Activated CD8-positive, alpha-beta memory T cell treated with anti-CD3 and anti-CD28 coated beads for 36 hours (primary cell): ENCODE measurements around the gene ASF1B. TPM values are rescaled to one million over a fixed set of nuclear protein-coding genes. Genes with fewer than 3 reads are reported as not detected.

ENCODE experiments used
- CTCF ChIA-PET: fragments of 350-600 bp; sonication (Branson Sonifier 250); formaldehyde crosslinking; loops from one replicate; lab custom pipeline; 2021; ENCODE audit warnings: antibody characterized with exemption; lab: Charles Lee
- POLR2A ChIA-PET: fragments of 350-600 bp; sonication (Branson Sonifier 250); formaldehyde crosslinking; loops from one replicate; lab custom pipeline; 2021; ENCODE audit warnings: antibody characterized with exemption; lab: Charles Lee
- total RNA-seq, 2 experiments: library from RNA; stranded (reverse); gene quantifications; one replicate each; pipeline ENCODE4 v1.2.3, GENCODE V29; 2021

The ASF1B gene
- total RNA-seq, 2 experiments from 2014 or later, result 79.7 to 83.6 TPM

- POLR2A ChIA-PET, result no interaction called here
Measured at GRCh38 chr19:14162871-14163297, 26.5 kb upstream of the ASF1B start.

DNA sequence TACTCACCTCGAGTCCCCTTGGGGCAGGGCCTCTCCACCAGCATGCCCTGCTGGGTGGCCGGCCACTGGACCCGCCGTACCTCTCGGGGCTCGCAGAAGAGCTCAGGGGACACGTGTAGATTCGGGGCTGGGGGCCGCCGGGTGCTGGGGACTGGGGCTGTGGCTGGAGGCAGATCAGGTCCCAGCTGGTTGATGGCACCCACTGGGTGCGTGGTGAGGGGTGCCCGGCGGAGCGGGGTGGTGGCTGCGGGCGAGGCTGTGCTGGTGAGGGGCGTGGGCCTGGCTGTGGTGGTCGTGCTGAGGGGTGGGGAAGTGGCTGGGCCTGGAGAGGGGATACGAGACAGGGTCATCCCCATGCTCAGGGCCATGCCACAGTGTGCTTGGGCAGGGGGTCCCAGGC, 24.9 kb upstream of the ASF1B start:
- CTCF ChIA-PET, result interaction anchor here (0.6 kb wide), 1 partner anchor 15 kb away, joined by 3 read pairs; no protein-coding TSS in a partner anchor
- POLR2A ChIA-PET, result no interaction called here

More at GRCh38 chr19:14162871-14163297, 26.5 kb upstream of the ASF1B start:
- CTCF ChIA-PET, result no interaction called here

GRCh38 chr19:14160017-14160703, 23.8 kb upstream of the ASF1B start:
- ChIA-PET CTCF (interaction anchor here (0.5 to 1.1 kb wide), 2 partner anchors 57 to 350 kb away, joined by 3 read pairs; no protein-coding TSS in a partner anchor), POLR2A (no interaction called here)

DNA sequence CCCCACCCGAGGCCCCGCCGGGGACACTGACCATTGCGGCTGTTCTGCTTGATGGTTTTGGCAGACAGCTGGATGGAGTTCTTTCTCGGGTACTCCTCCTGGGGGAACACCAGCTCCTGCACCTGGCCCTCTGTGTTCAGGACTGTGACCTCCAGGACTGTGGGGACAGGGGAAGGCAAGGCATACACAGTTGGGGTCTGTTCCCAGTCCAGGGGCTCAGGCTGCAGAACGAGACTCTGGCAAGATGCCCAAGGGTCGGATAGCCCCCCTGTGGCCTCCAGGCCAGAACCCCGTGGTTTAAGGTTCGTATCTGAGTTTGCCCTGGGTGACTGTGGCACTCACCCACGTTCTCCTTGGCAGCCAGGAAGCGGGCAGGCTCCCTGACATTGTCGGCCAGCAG, 22.7 kb upstream of the ASF1B start:
- POLR2A ChIA-PET, result no interaction called here

GRCh38 chr19:14158276-14159023, 22.1 kb upstream of the ASF1B start:
- POLR2A ChIA-PET, result no interaction called here

More for the DNA sequence above, 22.7 kb upstream of the ASF1B start:
- CTCF ChIA-PET, result interaction anchor here (0.6 to 1.6 kb wide), 3 partner anchors 22 to 189 kb away, joined by 3 to 6 read pairs (median 3); partner anchors contain the start of gene ASF1B

DNA sequence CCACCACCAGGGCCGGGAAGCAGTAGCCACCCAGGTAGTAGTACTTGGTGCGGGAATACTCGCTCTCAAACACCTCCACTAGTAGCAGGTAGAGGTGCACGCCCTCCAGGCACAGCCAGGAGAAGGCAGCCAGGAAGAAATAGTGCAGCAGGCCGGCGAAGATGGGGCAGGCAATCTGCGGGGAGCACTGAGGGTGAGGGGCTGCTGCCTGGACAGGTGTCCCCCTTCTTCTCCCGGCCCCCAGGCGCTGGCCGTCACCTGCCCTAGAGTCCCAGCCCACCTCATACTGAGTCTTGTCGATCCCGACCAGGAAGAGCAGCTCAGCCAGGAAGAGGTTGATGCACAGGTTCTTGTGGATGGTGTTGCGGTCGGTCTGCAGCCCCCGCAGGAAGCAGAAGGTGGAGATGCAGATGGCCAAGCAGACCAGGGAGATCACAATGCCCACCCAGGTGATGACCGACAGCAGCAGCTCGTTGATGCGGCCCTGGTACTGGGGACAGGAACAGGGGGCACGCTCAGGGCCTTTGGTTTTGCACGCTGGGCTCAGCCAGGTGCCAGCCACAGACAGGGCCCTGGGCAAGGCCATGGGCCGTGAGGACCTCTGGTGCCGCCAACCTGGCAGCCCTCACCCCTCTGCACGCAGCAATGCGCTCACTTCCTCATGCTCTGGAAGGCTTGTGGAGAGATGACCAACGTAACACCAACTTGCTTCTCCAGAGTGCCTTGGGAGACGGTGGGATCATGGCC, 20.8 kb upstream of the ASF1B start:
- CTCF ChIA-PET, result interaction anchor here (0.5 to 0.6 kb wide), 3 partner anchors 15 to 489 kb away, joined by 3 to 5 read pairs (median 4); no protein-coding TSS in a partner anchor
- POLR2A ChIA-PET, result no interaction called here

More at GRCh38 chr19:14158276-14159023, 22.1 kb upstream of the ASF1B start:
- CTCF ChIA-PET, result interaction anchor here (0.6 to 1.6 kb wide), 3 partner anchors 22 to 190 kb away, joined by 3 to 6 read pairs (median 3); partner anchors contain the start of gene ASF1B

GRCh38 chr19:14156122-14156521, 19.7 kb upstream of the ASF1B start:
- ChIA-PET CTCF (interaction anchor here (0.6 kb wide), 1 partner anchor 490 kb away, joined by 3 read pairs; no protein-coding TSS in a partner anchor), POLR2A (no interaction called here)

DNA sequence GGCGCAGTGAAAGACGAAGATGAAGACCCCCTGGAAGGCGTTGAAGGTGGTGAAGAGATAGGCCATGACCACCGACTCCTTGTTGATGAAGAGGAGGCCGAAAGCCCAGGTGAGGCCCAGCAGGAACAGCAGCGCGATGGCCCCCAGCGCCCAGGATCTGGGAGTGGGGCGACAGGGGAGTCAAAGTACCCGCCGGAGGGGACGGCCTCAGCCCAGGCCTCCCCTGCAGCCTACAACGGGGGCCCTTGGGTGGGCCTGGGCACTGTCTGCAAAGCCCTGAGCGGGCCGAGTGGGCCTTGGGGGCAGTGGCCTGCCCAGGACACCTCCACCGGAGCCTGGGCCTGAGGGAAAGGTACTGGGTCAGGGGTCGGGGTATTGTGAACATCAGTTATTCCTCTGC, 19.0 kb upstream of the ASF1B start:
- ChIA-PET CTCF (no interaction called here), POLR2A (no interaction called here)

DNA sequence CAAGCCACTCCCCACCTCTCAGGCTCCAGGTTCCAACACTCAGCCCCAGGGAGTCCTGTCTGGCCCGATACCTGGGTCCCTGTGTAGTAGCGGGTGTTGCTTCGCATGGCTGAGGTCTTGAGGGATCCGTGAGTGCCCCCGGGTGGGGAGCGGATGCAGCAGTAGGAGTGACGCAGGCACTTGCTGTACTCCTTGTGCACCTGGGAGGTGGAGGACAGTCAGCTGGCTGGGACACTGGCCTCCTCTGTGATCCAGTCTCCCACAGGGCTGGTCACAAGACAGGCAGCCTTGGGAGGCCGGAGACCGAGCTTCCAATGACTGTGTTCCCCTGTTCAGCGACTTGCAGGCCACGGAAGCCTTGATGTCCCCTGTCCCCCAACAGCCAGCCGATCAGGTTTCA, 16.3 kb upstream of the ASF1B start:
- ChIA-PET POLR2A (interaction anchor here (0.6 kb wide), 2 partner anchors 81 to 262 kb away, joined by 3 to 9 read pairs; no protein-coding TSS in a partner anchor), CTCF (no interaction called here)

DNA sequence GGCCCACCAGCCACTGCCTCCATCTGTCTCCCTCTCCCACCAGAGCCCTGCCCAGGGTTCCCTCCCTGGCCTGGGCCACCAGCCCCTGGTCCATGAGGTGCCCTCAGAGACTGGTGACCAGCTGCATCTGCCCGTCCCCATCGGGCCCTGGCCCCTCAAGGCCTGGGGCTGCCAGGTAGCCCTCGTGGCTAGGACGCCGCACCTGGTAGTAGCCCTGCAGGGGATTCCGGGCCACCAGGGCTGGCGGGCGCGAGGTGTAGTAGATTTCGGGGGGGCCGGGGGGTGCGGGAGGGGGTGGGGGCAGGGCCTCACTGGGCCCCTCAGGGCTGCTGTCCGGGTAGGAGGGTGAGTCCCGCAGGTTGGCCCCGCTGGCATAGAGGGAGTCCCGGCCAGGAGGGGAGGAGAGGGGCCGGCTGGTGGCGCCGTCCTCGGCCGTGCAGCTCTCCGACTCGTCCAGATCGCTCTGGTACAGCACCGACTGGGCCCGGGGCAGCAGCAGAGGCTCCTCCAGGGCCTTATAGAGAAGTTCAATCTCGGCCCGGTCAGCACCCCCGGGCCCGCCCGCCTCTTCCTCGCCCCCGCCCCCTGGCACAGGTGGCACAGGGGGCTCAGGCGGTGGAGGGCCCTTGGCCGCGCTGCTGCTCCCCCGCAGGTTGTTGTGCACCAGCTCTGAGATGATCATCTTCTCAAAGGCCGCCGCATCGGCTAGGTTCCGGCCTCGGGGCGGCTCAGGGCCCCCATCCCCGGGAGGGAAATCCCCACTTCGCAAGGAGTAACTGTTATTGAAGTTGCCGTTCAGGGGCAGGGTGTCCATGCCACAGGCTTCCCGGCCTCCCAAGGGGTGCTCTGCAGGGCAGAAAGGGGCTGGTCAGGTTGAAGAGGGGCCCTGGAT, 14.6 kb upstream of the ASF1B start:
- CTCF ChIA-PET, result interaction anchor here (0.9 kb wide), 1 partner anchor 132 kb away, joined by 5 read pairs; no protein-coding TSS in a partner anchor

GRCh38 chr19:14150041-14150769, 13.8 kb upstream of the ASF1B start:
- CTCF ChIA-PET, result interaction anchor here (0.9 to 4.9 kb wide), 3 partner anchors 10 to 133 kb away, joined by 4 to 24 read pairs (median 5); partner anchors contain the start of gene ASF1B
- POLR2A ChIA-PET, result interaction anchor here (1.2 kb wide), 1 partner anchor 14 kb away, joined by 3 read pairs; the partner anchor contains the start of gene ASF1B

More for the DNA sequence above, 14.6 kb upstream of the ASF1B start:
- POLR2A ChIA-PET, result interaction anchor here (1.2 kb wide), 1 partner anchor 15 kb away, joined by 3 read pairs; the partner anchor contains the start of gene ASF1B

GRCh38 chr19:14149509-14149994, 13.2 kb upstream of the ASF1B start:
- ChIA-PET CTCF (interaction anchor here (1.3 to 4.9 kb wide), 2 partner anchors 9 to 13 kb away, joined by 4 to 24 read pairs; partner anchors contain the start of gene ASF1B), POLR2A (interaction anchor here (1.2 kb wide), 1 partner anchor 13 kb away, joined by 3 read pairs; the partner anchor contains the start of gene ASF1B)

GRCh38 chr19:14148751-14149410, 12.5 kb upstream of the ASF1B start:
- ChIA-PET CTCF (interaction anchor here (0.8 to 4.9 kb wide), 6 partner anchors 8 to 258 kb away, joined by 3 to 24 read pairs (median 4); partner anchors contain the start of gene ASF1B), POLR2A (no interaction called here)

DNA sequence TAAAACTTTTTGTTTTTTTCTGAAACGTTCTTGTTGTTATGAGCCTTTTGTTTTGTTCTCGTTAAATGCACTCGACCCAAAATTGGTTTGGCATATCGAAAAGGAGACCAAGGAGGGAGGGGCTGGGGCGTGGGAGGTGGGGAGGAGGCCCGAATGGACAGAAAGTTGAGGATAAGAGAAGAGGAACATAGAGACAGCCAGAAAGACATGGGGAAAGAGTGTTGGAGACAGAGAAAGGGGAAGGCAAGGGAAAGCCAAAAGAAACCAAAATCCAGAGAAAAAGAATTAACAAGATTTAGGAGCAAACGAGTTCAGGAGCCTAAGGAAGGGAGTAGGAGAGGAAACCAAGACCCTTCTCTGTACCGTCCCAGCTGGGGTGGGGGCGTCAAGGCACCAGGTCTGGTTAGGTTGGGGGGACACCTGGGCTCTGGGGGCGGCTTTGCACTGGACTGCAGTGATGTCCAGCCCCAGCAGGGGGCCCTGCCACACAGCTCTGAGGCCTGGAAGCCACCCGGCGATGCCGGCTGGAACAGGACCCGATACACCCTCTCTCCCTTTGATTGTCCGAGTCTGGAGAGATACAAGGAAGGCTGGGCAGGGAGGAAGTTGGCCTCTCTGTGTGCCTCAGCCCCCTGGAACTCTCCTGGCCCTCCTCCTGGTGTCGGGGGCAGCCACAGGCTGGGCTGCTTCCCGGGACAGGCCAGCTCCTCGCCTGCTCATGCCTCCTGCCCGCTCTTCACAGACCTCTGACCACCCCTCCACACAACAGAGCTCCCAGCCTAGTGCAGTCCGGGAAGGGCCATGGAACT, 11.6 kb upstream of the ASF1B start:
- POLR2A ChIA-PET, result interaction anchor here (0.5 kb wide), 1 partner anchor 226 kb away, joined by 5 read pairs; no protein-coding TSS in a partner anchor
- CTCF ChIA-PET, result interaction anchor here (0.8 to 4.9 kb wide), 7 partner anchors 12 to 259 kb away, joined by 3 to 24 read pairs (median 3); partner anchors contain the start of gene ASF1B

DNA sequence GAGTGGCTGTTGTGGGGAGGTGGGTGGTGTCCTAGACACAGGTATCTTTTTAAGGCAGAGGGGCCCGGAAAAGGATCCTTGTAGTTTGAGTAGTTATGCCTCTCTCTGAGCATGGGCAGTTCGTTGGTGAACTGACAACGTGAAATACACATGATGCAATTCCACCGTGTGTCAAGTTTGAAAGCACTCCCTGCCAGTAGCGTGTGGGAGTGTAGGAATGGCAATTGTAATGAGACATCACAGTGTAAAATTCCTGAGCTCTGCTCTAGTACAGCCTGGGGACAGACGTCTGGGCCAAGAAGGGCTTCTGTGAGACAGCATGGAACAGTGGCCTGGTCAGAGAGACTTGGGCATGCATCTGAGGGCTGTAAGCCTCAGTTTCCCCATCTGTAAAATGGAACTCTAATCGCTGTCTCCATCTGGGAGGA, 10.4 kb upstream of the ASF1B start:
- CTCF ChIA-PET, result interaction anchor here (0.5 to 4.9 kb wide), 2 partner anchors 11 to 15 kb away, joined by 3 to 24 read pairs; partner anchors contain the start of gene ASF1B

More for the DNA sequence above, 10.4 kb upstream of the ASF1B start:
- POLR2A ChIA-PET, result no interaction called here
